WTC11 (cell line): ENCODE results near the gene RAP1GAP. TPM values are rescaled to one million over a fixed set of nuclear protein-coding genes. Genes with fewer than 3 reads are reported as not detected.

Source experiments
- ATAC-seq: fragments of 200-7000 bp; cut with Tn5 transposase; 2 replicates; pipeline ENCODE4 v1.10.0; 2021; ENCODE audit warnings: mild to moderate bottlenecking, moderate library complexity
- CTCF ChIA-PET: fragments of 300-600 bp; sonication (Branson Sonifier 250); formaldehyde crosslinking; loops from one replicate; lab custom pipeline; 2021; ENCODE audit warnings: antibody characterized with exemption; lab: Charles Lee
- POLR2A ChIA-PET: fragments of 350-600 bp; sonication (Branson Sonifier 250); formaldehyde crosslinking; loops from one replicate; lab custom pipeline; 2021; ENCODE audit warnings: antibody characterized with exemption; lab: Charles Lee
- DNase-seq: peaks from one replicate; pipeline ENCODE4 v3.0.0; 2021; ENCODE audit warnings: low spot score
- H3K27ac Mint-ChIP-seq: 2 replicates; pipeline ENCODE4 v1.8.0; 2021; ENCODE audit warnings: mixed read lengths
- H3K27me3 Mint-ChIP-seq: 2 replicates; pipeline ENCODE4 v1.8.0; 2021; ENCODE audit warnings: low read depth, mild to moderate bottlenecking, moderate library complexity, mixed read lengths
- H3K36me3 Mint-ChIP-seq: 2 replicates; pipeline ENCODE4 v1.8.0; 2021; ENCODE audit warnings: mixed read lengths
- H3K4me1 Mint-ChIP-seq: 2 replicates; pipeline ENCODE4 v1.8.0; 2022; ENCODE audit warnings: mixed read lengths
- H3K4me3 Mint-ChIP-seq: 2 replicates; pipeline ENCODE4 v1.8.0; 2021; ENCODE audit warnings: mild to moderate bottlenecking, moderate library complexity, mixed read lengths
- H3K9me3 Mint-ChIP-seq: 2 replicates; pipeline ENCODE4 v1.8.0; 2021; ENCODE audit warnings: mixed read lengths
- EMX1 ChIP-seq: fragments of 250-450 bp; sonication (Bioruptor Pico); IDR thresholded peaks from 2 replicates; pipeline ENCODE4 v1.8.0; 2021; ENCODE audit warnings: mild to moderate bottlenecking
- FOXK1 ChIP-seq: sonication (generic); formaldehyde crosslinking; IDR thresholded peaks from 2 replicates; pipeline ENCODE4 v1.8.0; 2022; ENCODE audit warnings: mild to moderate bottlenecking, moderate library complexity, missing genetic modification reagents
- FOXP1 ChIP-seq: sonication (generic); formaldehyde crosslinking; IDR thresholded peaks from 2 replicates; pipeline ENCODE4 v1.8.0; 2022; ENCODE audit warnings: missing genetic modification reagents, mild to moderate bottlenecking, moderate library complexity, borderline replicate concordance
- GRHL2 ChIP-seq: fragments of 250-450 bp; sonication (Bioruptor Pico); IDR thresholded peaks from 2 replicates; pipeline ENCODE4 v1.8.0; 2022; ENCODE audit warnings: mild to moderate bottlenecking, moderate library complexity; ENCODE audit not compliant: insufficient replicate concordance, severe bottlenecking
- NR1H2 ChIP-seq: sonication (generic); formaldehyde crosslinking; IDR thresholded peaks from 2 replicates; pipeline ENCODE4 v1.9.0; 2021; ENCODE audit warnings: mild to moderate bottlenecking, moderate library complexity, missing genetic modification reagents
- SMAD4 ChIP-seq: sonication (generic); formaldehyde crosslinking; IDR thresholded peaks from 2 replicates; pipeline ENCODE4 v1.8.0; 2022; ENCODE audit warnings: mild to moderate bottlenecking, missing genetic modification reagents
- SOX15 ChIP-seq: fragments of 250-450 bp; sonication (Bioruptor Pico); IDR thresholded peaks from 2 replicates; pipeline ENCODE4 v1.9.0; 2021; ENCODE audit warnings: mild to moderate bottlenecking
- TEAD1 ChIP-seq: sonication (generic); formaldehyde crosslinking; IDR thresholded peaks from 2 replicates; pipeline ENCODE4 v1.8.0; 2022; ENCODE audit warnings: mild to moderate bottlenecking, missing genetic modification reagents
- ZBTB21 ChIP-seq: sonication (generic); formaldehyde crosslinking; IDR thresholded peaks from 2 replicates; pipeline ENCODE4 v1.8.1; 2023; ENCODE audit warnings: mild to moderate bottlenecking, missing genetic modification reagents, borderline replicate concordance
- ZNF138 ChIP-seq: sonication (generic); formaldehyde crosslinking; conservative IDR thresholded peaks from 2 replicates; pipeline ENCODE4 v1.8.1; 2022; ENCODE audit warnings: mild to moderate bottlenecking, moderate library complexity, missing genetic modification reagents
- ZNF416 ChIP-seq: fragments of 250-450 bp; sonication (Bioruptor Pico); IDR thresholded peaks from 2 replicates; pipeline ENCODE4 v1.9.0; 2021; ENCODE audit warnings: mild to moderate bottlenecking, inconsistent platforms
- ZNF423 ChIP-seq: fragments of 250-450 bp; sonication (Bioruptor Pico); IDR thresholded peaks from 2 replicates; pipeline ENCODE4 v2.1.2; 2022; ENCODE audit warnings: mild to moderate bottlenecking, moderate library complexity
- total RNA-seq: library from RNA; stranded (reverse); gene quantifications from 3 replicates; pipeline ENCODE4 v1.2.3, GENCODE V29; 2021
- TF ChIP-seq, protein P1 (sequence below): fragments of 250-450 bp; sonication (Bioruptor Pico); IDR thresholded peaks from 2 replicates; pipeline ENCODE4 v1.8.0; 2021; ENCODE audit warnings: mild to moderate bottlenecking
- TF ChIP-seq, protein P2 (sequence below): sonication (generic); formaldehyde crosslinking; IDR thresholded peaks from 2 replicates; pipeline ENCODE4 v1.8.1; 2022; ENCODE audit warnings: low read depth, missing genetic modification reagents, borderline replicate concordance
- TF ChIP-seq, protein P3 (sequence below): sonication (generic); formaldehyde crosslinking; IDR thresholded peaks from 2 replicates; pipeline ENCODE4 v1.8.1; 2023; ENCODE audit warnings: mild to moderate bottlenecking, missing genetic modification reagents, moderate library complexity
- TF ChIP-seq, protein P4 (sequence below): sonication (generic); formaldehyde crosslinking; IDR thresholded peaks from 2 replicates; pipeline ENCODE4 v1.8.1; 2022; ENCODE audit warnings: low read depth, mild to moderate bottlenecking, moderate library complexity, missing genetic modification reagents, borderline replicate concordance
- TF ChIP-seq, protein P5 (sequence below): fragments of 250-450 bp; sonication (Bioruptor Pico); conservative IDR thresholded peaks from 2 replicates; pipeline ENCODE4 v1.9.0; 2021; ENCODE audit warnings: mild to moderate bottlenecking
- TF ChIP-seq, protein P6 (sequence below): sonication (generic); formaldehyde crosslinking; IDR thresholded peaks from 2 replicates; pipeline ENCODE4 v1.8.1; 2022; ENCODE audit warnings: mild to moderate bottlenecking, missing genetic modification reagents, moderate library complexity, borderline replicate concordance
- TF ChIP-seq, protein P7 (sequence below): fragments of 250-450 bp; sonication (Bioruptor Pico); IDR thresholded peaks from 2 replicates; pipeline ENCODE4 v2.1.2; 2022; ENCODE audit warnings: mild to moderate bottlenecking, moderate library complexity

RAP1GAP gene
- total RNA-seq, 1 experiment from 2014 or later: 7.6 TPM

DNA sequence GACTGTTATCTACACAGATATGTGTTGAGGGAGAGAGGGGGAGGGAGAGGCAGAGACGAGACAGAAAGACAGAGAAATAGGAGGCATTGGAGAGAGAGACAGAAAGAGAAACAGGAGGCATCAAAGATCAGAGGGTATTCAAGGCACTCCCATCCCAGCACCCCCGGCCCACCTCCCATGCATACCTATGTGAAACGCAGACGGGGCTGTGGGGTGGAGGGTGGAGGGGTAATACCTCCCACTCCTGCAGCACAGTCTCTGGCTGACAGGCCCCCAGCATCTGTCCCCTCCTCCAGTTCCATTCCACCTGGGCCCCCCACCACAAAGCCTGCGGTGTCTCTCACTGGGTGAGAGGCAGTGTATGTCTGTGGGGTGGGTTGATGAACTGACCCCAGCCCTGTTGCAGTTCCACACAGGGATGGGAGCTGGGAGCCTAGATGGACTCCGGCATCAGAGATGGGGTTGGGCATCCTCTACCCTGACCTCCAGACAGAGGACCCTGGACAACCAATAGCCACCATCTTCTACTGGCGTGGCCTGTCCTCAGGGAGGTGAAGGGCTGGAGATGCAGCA, 49.7 kb downstream of the RAP1GAP start:
- Mint-ChIP-seq H3K4me1 (peaks cover 24% of the 10 kb centered on the region), H3K27ac (no peak overlapping the region)
- CTCF ChIA-PET: interaction anchor here (0.7 kb wide), 1 partner anchor 14 kb away, joined by 3 read pairs; no protein-coding TSS in a partner anchor
- DNase-seq (no peak), ATAC-seq (no peak)
- TF ChIP-seq ZNF138 (CRISPR knock-in tag): no peak
- no peak for TF ChIP-seq NR1H2
- TF ChIP-seq, protein P1, sequence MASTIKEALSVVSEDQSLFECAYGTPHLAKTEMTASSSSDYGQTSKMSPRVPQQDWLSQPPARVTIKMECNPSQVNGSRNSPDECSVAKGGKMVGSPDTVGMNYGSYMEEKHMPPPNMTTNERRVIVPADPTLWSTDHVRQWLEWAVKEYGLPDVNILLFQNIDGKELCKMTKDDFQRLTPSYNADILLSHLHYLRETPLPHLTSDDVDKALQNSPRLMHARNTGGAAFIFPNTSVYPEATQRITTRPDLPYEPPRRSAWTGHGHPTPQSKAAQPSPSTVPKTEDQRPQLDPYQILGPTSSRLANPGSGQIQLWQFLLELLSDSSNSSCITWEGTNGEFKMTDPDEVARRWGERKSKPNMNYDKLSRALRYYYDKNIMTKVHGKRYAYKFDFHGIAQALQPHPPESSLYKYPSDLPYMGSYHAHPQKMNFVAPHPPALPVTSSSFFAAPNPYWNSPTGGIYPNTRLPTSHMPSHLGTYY (CRISPR knock-in tag): no peak
- TF ChIP-seq, protein P2, sequence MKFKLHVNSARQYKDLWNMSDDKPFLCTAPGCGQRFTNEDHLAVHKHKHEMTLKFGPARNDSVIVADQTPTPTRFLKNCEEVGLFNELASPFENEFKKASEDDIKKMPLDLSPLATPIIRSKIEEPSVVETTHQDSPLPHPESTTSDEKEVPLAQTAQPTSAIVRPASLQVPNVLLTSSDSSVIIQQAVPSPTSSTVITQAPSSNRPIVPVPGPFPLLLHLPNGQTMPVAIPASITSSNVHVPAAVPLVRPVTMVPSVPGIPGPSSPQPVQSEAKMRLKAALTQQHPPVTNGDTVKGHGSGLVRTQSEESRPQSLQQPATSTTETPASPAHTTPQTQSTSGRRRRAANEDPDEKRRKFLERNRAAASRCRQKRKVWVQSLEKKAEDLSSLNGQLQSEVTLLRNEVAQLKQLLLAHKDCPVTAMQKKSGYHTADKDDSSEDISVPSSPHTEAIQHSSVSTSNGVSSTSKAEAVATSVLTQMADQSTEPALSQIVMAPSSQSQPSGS (CRISPR knock-in tag): no peak
- TF ChIP-seq, protein P3, sequence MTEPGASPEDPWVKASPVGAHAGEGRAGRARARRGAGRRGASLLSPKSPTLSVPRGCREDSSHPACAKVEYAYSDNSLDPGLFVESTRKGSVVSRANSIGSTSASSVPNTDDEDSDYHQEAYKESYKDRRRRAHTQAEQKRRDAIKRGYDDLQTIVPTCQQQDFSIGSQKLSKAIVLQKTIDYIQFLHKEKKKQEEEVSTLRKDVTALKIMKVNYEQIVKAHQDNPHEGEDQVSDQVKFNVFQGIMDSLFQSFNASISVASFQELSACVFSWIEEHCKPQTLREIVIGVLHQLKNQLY (CRISPR knock-in tag): no peak
- no peak for TF ChIP-seq TEAD1 (CRISPR knock-in tag)
- TF ChIP-seq, protein P4, sequence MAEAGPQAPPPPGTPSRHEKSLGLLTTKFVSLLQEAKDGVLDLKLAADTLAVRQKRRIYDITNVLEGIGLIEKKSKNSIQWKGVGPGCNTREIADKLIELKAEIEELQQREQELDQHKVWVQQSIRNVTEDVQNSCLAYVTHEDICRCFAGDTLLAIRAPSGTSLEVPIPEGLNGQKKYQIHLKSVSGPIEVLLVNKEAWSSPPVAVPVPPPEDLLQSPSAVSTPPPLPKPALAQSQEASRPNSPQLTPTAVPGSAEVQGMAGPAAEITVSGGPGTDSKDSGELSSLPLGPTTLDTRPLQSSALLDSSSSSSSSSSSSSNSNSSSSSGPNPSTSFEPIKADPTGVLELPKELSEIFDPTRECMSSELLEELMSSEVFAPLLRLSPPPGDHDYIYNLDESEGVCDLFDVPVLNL (CRISPR knock-in tag): no peak
- TF ChIP-seq, protein P5, sequence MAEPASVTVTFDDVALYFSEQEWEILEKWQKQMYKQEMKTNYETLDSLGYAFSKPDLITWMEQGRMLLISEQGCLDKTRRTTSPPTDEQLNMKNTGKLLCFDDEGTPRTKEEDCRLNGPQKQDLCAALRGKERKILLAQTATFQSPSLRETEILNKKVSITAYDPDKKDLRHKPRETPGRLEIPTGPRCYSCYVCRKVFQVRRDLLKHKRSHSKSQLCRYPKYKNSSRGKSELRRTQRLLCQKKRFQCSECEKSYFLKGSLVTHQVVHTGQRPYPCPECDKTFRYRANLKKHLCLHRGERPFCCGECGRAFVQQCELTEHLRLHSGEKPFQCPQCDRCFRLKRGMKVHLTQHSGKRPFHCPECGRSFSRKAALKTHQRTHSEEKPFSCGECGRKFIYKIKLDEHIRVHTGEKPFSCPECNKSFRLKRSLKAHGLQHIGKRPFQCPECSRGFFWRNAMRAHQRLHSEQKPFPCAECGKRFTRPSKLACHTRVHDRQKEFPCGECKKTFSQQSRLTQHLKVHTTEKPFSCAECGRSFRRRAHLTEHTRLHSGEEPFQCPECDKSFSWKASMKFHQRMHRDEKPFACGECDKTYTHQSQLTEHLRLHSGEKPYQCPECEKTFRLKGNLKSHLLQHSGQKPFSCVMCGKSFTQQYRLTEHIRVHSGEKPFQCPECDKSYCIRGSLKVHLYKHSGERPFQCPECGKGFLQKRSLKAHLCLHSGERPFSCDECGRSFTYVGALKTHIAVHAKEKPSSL (CRISPR knock-in tag): no peak
- TF ChIP-seq ZNF416 (CRISPR knock-in tag): no peak
- TF ChIP-seq EMX1 (CRISPR knock-in tag): no peak
- TF ChIP-seq SOX15 (CRISPR knock-in tag): no peak
- TF ChIP-seq GRHL2 (CRISPR knock-in tag): no peak
- TF ChIP-seq FOXK1: no peak
- TF ChIP-seq SMAD4 (CRISPR knock-in tag): no peak
- no peak for TF ChIP-seq ZNF423 (CRISPR knock-in tag)
- TF ChIP-seq, protein P6, sequence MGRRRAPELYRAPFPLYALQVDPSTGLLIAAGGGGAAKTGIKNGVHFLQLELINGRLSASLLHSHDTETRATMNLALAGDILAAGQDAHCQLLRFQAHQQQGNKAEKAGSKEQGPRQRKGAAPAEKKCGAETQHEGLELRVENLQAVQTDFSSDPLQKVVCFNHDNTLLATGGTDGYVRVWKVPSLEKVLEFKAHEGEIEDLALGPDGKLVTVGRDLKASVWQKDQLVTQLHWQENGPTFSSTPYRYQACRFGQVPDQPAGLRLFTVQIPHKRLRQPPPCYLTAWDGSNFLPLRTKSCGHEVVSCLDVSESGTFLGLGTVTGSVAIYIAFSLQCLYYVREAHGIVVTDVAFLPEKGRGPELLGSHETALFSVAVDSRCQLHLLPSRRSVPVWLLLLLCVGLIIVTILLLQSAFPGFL: no peak
- TF ChIP-seq, protein P7, sequence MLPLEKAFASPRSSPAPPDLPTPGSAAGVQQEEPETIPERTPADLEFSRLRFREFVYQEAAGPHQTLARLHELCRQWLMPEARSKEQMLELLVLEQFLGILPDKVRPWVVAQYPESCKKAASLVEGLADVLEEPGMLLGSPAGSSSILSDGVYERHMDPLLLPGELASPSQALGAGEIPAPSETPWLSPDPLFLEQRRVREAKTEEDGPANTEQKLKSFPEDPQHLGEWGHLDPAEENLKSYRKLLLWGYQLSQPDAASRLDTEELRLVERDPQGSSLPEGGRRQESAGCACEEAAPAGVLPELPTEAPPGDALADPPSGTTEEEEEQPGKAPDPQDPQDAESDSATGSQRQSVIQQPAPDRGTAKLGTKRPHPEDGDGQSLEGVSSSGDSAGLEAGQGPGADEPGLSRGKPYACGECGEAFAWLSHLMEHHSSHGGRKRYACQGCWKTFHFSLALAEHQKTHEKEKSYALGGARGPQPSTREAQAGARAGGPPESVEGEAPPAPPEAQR: no peak
- no peak for TF ChIP-seq ZBTB21
- TF ChIP-seq FOXP1 (CRISPR knock-in tag): no peak
- TF ChIP-seq, all 79 proteins: peak for 0
- POLR2A ChIA-PET: no interaction called here
- peaks cover 23% of the 10 kb centered on the region for H3K27me3 Mint-ChIP-seq
- H3K9me3 Mint-ChIP-seq: no peaks in the 10 kb centered on the region
- H3K4me3 Mint-ChIP-seq: peak overlapping the region; percentile 20; the same call in 1 of the 2 replicates
- H3K36me3 Mint-ChIP-seq: no peaks in the 10 kb centered on the region
